DMS53 treated with DMSO at 0.1 percent for 48 hours (cell line): Measurements from ENCODE around the gene FHL1.
"Not testable (repeated sequence)": the region's sequence is repeated elsewhere in the genome, so short reads cannot be mapped to it uniquely, and the experiment has no call there.

Source experiments
- DNase-seq: peaks from one replicate; lab custom pipeline; 2025; ENCODE audit not compliant: unreplicated experiment; lab: John Stamatoyannopoulos, UW

Gene FHL1

GRCh38 chrX:136146614-136147314 is 569 bp upstream of the FHL1 start:
- no peak for DNase-seq

GRCh38 chrX:136147976-136148375 is 643 bp downstream of the FHL1 start:
- DNase-seq, result no peak

GRCh38 chrX:136148391-136148790 is 1.1 kb downstream of the FHL1 start:
- DNase-seq, result no peak

- no peak for DNase-seq
These were observed 7.7 kb downstream of the FHL1 start for GRCh38 chrX:136154998-136155397.

GRCh38 chrX:136156560-136157117 is 9.3 kb downstream of the FHL1 start:
- no peak for DNase-seq

GRCh38 chrX:136157187-136157586 is 9.9 kb downstream of the FHL1 start:
- no peak for DNase-seq

GRCh38 chrX:136158685-136159084 is 11.4 kb downstream of the FHL1 start:
- DNase-seq, result no peak

GRCh38 chrX:136159611-136160025 is 12.3 kb downstream of the FHL1 start:
- no peak for DNase-seq

- no peak for DNase-seq
These were observed 15.7 kb downstream of the FHL1 start for GRCh38 chrX:136162827-136163570.

- no peak for DNase-seq
These were observed 16.4 kb downstream of the FHL1 start for GRCh38 chrX:136163689-136164088.

- DNase-seq, result no peak
These were observed 18.1 kb downstream of the FHL1 start for GRCh38 chrX:136165406-136165805.

- DNase-seq, result no peak
These were observed 19.0 kb downstream of the FHL1 start for GRCh38 chrX:136166221-136166855.

GRCh38 chrX:136167989-136168388 is 20.7 kb downstream of the FHL1 start:
- DNase-seq, result not testable (repeated sequence)

GRCh38 chrX:136168929-136169735 is 21.8 kb downstream of the FHL1 start:
- DNase-seq, result no peak

- DNase-seq, result no peak
These were observed 22.9 kb downstream of the FHL1 start for GRCh38 chrX:136170139-136170800.

- no peak for DNase-seq
These were observed 24.1 kb downstream of the FHL1 start for GRCh38 chrX:136171420-136171819.

- DNase-seq, result no peak
These were observed 29.1 kb downstream of the FHL1 start for GRCh38 chrX:136176399-136176825.

- no peak for DNase-seq
These were observed 31.8 kb downstream of the FHL1 start for GRCh38 chrX:136179133-136179532.

- no peak for DNase-seq
These were observed 35.1 kb downstream of the FHL1 start for GRCh38 chrX:136182414-136182813.

- no peak for DNase-seq
These were observed 35.8 kb downstream of the FHL1 start for GRCh38 chrX:136183172-136183571.
